H1 (cell line): ENCODE measurements around the gene GP5. TPM values are rescaled to one million over a fixed set of nuclear protein-coding genes. Genes with fewer than 3 reads are reported as not detected.

ENCODE experiments used
- CTCF ChIA-PET: fragments of 300-600 bp; sonication (Branson Sonifier 250); formaldehyde crosslinking; loops from one replicate; lab custom pipeline; 2021; ENCODE audit not compliant: partially characterized antibody; lab: Charles Lee
- POLR2A ChIA-PET: fragments of 300-600 bp; sonication (Branson Sonifier 250); formaldehyde crosslinking; loops from one replicate; lab custom pipeline; 2021; ENCODE audit warnings: inconsistent platforms; ENCODE audit not compliant: partially characterized antibody; lab: Charles Lee
- DNase-seq, 2 experiments: peaks; one replicate each; pipeline versions ENCODE4 v3.0.0 to v3.0.0-alpha.2; 2010 to 2022; ENCODE audit warnings: low spot score in 2 of 2, low read depth in 1 of 2, mixed read lengths in 1 of 2
- FAIRE-seq: peaks from 2 replicates; lab custom pipeline; 2011; peaks lifted over from hg19 to GRCh38; lab: Jason Lieb, UNC
- H2AFZ ChIP-seq: 2 replicates; pipeline ENCODE4 v1.8.1; 2012; ENCODE audit warnings: low read length, inconsistent platforms
- H2AK5ac ChIP-seq: 2 replicates; pipeline ENCODE4 v1.6.1; 2013; ENCODE audit warnings: low read depth, low read length
- H2BK120ac ChIP-seq: replicated peaks from 2 replicates; pipeline ENCODE3; 2013; ENCODE audit warnings: low read depth, low read length, inconsistent platforms
- H2BK12ac ChIP-seq: 2 replicates; pipeline ENCODE4 v1.6.1; 2013; ENCODE audit warnings: low read depth, low read length
- H2BK15ac ChIP-seq: 2 replicates; pipeline ENCODE4 v1.6.1; 2013; ENCODE audit warnings: low read length
- H2BK20ac ChIP-seq: 2 replicates; pipeline ENCODE4 v1.6.1; 2013; ENCODE audit warnings: low read length
- H2BK5ac ChIP-seq: 2 replicates; pipeline ENCODE4 v1.6.1; 2013; ENCODE audit warnings: low read depth, low read length
- H3K14ac ChIP-seq: 2 replicates; pipeline ENCODE4 v1.6.1; 2013; ENCODE audit warnings: inconsistent platforms; ENCODE audit not compliant: insufficient read length
- H3K18ac ChIP-seq: 2 replicates; pipeline ENCODE4 v1.6.1; 2013; ENCODE audit warnings: low read length; ENCODE audit errors: extremely low read depth
- H3K23ac ChIP-seq: 2 replicates; pipeline ENCODE4 v1.6.1; 2013; ENCODE audit warnings: inconsistent platforms; ENCODE audit not compliant: insufficient read length
- H3K23me2 ChIP-seq: 2 replicates; pipeline ENCODE4 v1.6.1; 2013; ENCODE audit warnings: low read depth, low read length
- H3K27ac ChIP-seq: 2 replicates; pipeline ENCODE4 v1.6.1; 2011; ENCODE audit warnings: low read depth, low read length, inconsistent platforms
- H3K27me3 ChIP-seq, 4 experiments: replicated peaks in 1 of 4; 1 replicate in 1 of 4; 2 replicates in 3 of 4; pipeline versions ENCODE4 v1.6.1 to v1.8.1; 2011 to 2013; ENCODE audit warnings: low read length in 3 of 4, mild to moderate bottlenecking in 3 of 4, inconsistent platforms in 2 of 4, mixed read lengths in 2 of 4, moderate library complexity in 1 of 4; ENCODE audit not compliant: control insufficient read depth in 3 of 4, insufficient read depth in 3 of 4; ENCODE audit errors: extremely low read depth in 1 of 4
- H3K36me3 ChIP-seq, 4 experiments: 2 replicates each; pipeline versions ENCODE4 v1.6.1 to v1.8.1; 2011 to 2013; ENCODE audit warnings: mild to moderate bottlenecking in 4 of 4, low read length in 3 of 4, moderate library complexity in 2 of 4, control low read depth in 1 of 4, inconsistent platforms in 1 of 4; ENCODE audit not compliant: insufficient read depth in 4 of 4, control insufficient read depth in 2 of 4
- H3K4ac ChIP-seq: replicated peaks from 2 replicates; pipeline ENCODE3; 2013; ENCODE audit warnings: low read length, low read depth, mixed read lengths, inconsistent platforms; ENCODE audit not compliant: insufficient read length
- H3K4me1 ChIP-seq, 4 experiments: replicated peaks in 1 of 4; 1 replicate in 1 of 4; 2 replicates in 3 of 4; pipeline versions ENCODE4 v1.6.1 to v1.8.1; 2011 to 2013; ENCODE audit warnings: low read length in 3 of 4, inconsistent platforms in 2 of 4, mixed read lengths in 1 of 4; ENCODE audit not compliant: insufficient read depth in 4 of 4, control insufficient read depth in 3 of 4
- H3K4me2 ChIP-seq, 2 experiments: 2 replicates each; pipeline versions ENCODE4 v1.6.1 to v1.8.1; 2011 to 2013; ENCODE audit warnings: low read depth in 2 of 2, low read length in 2 of 2, control low read depth in 1 of 2, inconsistent platforms in 1 of 2, mild to moderate bottlenecking in 1 of 2; ENCODE audit not compliant: insufficient read depth in 1 of 2
- H3K4me3 ChIP-seq, 4 experiments: fragments of 200-600, 300-600 bp in 1 of 4; sonication (generic), shearing (Covaris generic), sonication (Bioruptor Twin) in 1 of 4; 2 replicates each; pipeline versions ENCODE4 v1.5.1 to v1.8.1; 2011 to 2016; ENCODE audit warnings: low read length in 4 of 4, low read depth in 3 of 4, control low read depth in 2 of 4, inconsistent platforms in 2 of 4, mild to moderate bottlenecking in 2 of 4, mixed read lengths in 1 of 4, moderate library complexity in 1 of 4; ENCODE audit not compliant: insufficient read depth in 2 of 4; ENCODE audit errors: extremely low read depth in 1 of 4
- H3K56ac ChIP-seq: replicated peaks from 2 replicates; pipeline ENCODE3; 2013; ENCODE audit warnings: low read depth, mild to moderate bottlenecking, mixed read lengths, low read length, inconsistent platforms; ENCODE audit not compliant: insufficient read length
- H3K79me1 ChIP-seq: 2 replicates; pipeline ENCODE4 v1.6.1; 2013; ENCODE audit warnings: low read depth, low read length, control low read depth
- H3K79me2 ChIP-seq, 2 experiments: 2 replicates each; pipeline versions ENCODE4 v1.6.1 to v1.8.1; 2012 to 2013; ENCODE audit warnings: low read length in 2 of 2, mild to moderate bottlenecking in 2 of 2, inconsistent platforms in 1 of 2; ENCODE audit not compliant: insufficient read depth in 2 of 2, control insufficient read depth in 1 of 2
- H3K9ac ChIP-seq, 4 experiments: replicated peaks in 1 of 4; 1 replicate in 1 of 4; 2 replicates in 3 of 4; pipeline versions ENCODE4 v1.6.1 to v1.8.1; 2011 to 2013; ENCODE audit warnings: low read depth in 3 of 4, low read length in 3 of 4, control low read depth in 2 of 4, mild to moderate bottlenecking in 2 of 4, moderate library complexity in 2 of 4, inconsistent platforms in 1 of 4; ENCODE audit errors: extremely low read depth in 1 of 4
- H3K9me3 ChIP-seq, 2 experiments: 2 replicates each; pipeline versions ENCODE4 v1.6.1 to v1.8.1; 2012 to 2013; ENCODE audit warnings: mild to moderate bottlenecking in 2 of 2, moderate library complexity in 2 of 2, control low read depth in 1 of 2, inconsistent platforms in 1 of 2, low read depth in 1 of 2, low read length in 1 of 2, mixed read lengths in 1 of 2; ENCODE audit not compliant: insufficient read depth in 2 of 2
- H4K20me1 ChIP-seq, 2 experiments: replicated peaks in 1 of 2; 2 replicates each; pipeline versions ENCODE3 to v1.8.1; 2011 to 2013; ENCODE audit warnings: inconsistent platforms in 2 of 2, low read length in 2 of 2, mild to moderate bottlenecking in 1 of 2; ENCODE audit not compliant: insufficient read depth in 2 of 2, control insufficient read depth in 1 of 2
- H4K5ac ChIP-seq: 2 replicates; pipeline ENCODE4 v1.6.1; 2013; ENCODE audit warnings: low read length, low read depth, mixed read lengths, inconsistent platforms; ENCODE audit not compliant: insufficient read length
- H4K8ac ChIP-seq: 2 replicates; pipeline ENCODE4 v1.8.0; 2013; ENCODE audit warnings: mild to moderate bottlenecking, moderate library complexity, low read length, inconsistent platforms; ENCODE audit not compliant: insufficient read depth; ENCODE audit errors: extremely low read depth
- H4K91ac ChIP-seq: replicated peaks from 2 replicates; pipeline ENCODE3; 2013; ENCODE audit warnings: low read length, mixed read lengths, inconsistent platforms; ENCODE audit not compliant: insufficient read length
- CBX5 ChIP-seq: fragments of 300-800, 300-1000 bp; sonication (generic); IDR thresholded peaks from 2 replicates; pipeline ENCODE4 v1.7.1; 2016; ENCODE audit warnings: antibody characterized with exemption, low read length, low read depth
- EZH2 ChIP-seq: fragments of 200-600 bp; sonication (generic); IDR thresholded peaks from 2 replicates; pipeline ENCODE4 v1.7.1; 2012; ENCODE audit warnings: low read depth, mild to moderate bottlenecking, moderate library complexity, low read length, inconsistent platforms; ENCODE audit not compliant: severe bottlenecking
- GABPA ChIP-seq: IDR thresholded peaks from 2 replicates; pipeline ENCODE4 v1.6.1; 2011; ENCODE audit warnings: mild to moderate bottlenecking, low read length, moderate library complexity, borderline replicate concordance; ENCODE audit not compliant: insufficient read depth
- KDM4A ChIP-seq: IDR thresholded peaks from one replicate; pipeline ENCODE4 v1.7.1; 2012; ENCODE audit warnings: low read depth, mild to moderate bottlenecking, moderate library complexity, low read length, inconsistent platforms; ENCODE audit not compliant: severe bottlenecking
- MAX ChIP-seq: IDR thresholded peaks from 2 replicates; pipeline ENCODE4 v1.6.1; 2012; ENCODE audit warnings: inconsistent platforms
- NANOG ChIP-seq: IDR thresholded peaks from 2 replicates; pipeline ENCODE4 v1.6.1; 2011; ENCODE audit warnings: low read length, low read depth, mild to moderate bottlenecking, inconsistent platforms; ENCODE audit not compliant: insufficient read depth, poor library complexity, severe bottlenecking
- POU5F1 ChIP-seq: IDR thresholded peaks from 2 replicates; pipeline ENCODE4 v1.6.1; 2011; ENCODE audit warnings: low read depth, mild to moderate bottlenecking, low read length, moderate library complexity
- RAD21 ChIP-seq, 2 experiments: IDR thresholded peaks in 1 of 2; conservative IDR thresholded peaks in 1 of 2; 2 replicates each; pipeline ENCODE4 v1.6.1; 2011; ENCODE audit warnings: low read depth in 2 of 2, low read length in 2 of 2, improper control_type of control experiment in 1 of 2, inconsistent platforms in 1 of 2, mild to moderate bottlenecking in 1 of 2, moderate library complexity in 1 of 2
- SIX5 ChIP-seq: IDR thresholded peaks from 2 replicates; pipeline ENCODE4 v1.6.1; 2011; ENCODE audit warnings: mild to moderate bottlenecking, low read depth, low read length
- SRF ChIP-seq: IDR thresholded peaks from 2 replicates; pipeline ENCODE4 v1.6.1; 2011; ENCODE audit warnings: mild to moderate bottlenecking, low read depth, low read length, moderate library complexity
- TCF12 ChIP-seq: IDR thresholded peaks from 2 replicates; pipeline ENCODE4 v1.6.1; 2011; ENCODE audit warnings: low read depth, mild to moderate bottlenecking, low read length
- ZNF274 ChIP-seq: IDR thresholded peaks from 2 replicates; pipeline ENCODE4 v1.7.0; 2012; ENCODE audit warnings: low read length, borderline replicate concordance; ENCODE audit errors: extremely low read depth
- WGBS, 2 experiments: shearing (Covaris generic) in 1 of 2; methylation state at CpG; one replicate each; pipeline versions ENCODE4 v1.1.6 to v1.1.7; 2013 to 2015; ENCODE audit warnings: low lambda C conversion rate in 2 of 2, mixed read lengths in 2 of 2, inconsistent platforms in 1 of 2, low coverage in 1 of 2, missing lambda C conversion rate in 1 of 2; ENCODE audit not compliant: insufficient replicate concordance in 2 of 2, insufficient coverage in 1 of 2, insufficient read length in 1 of 2; ENCODE audit errors: extremely low coverage in 1 of 2, missing lambda C conversion rate in 1 of 2; 5-methylcytosine and 5-hydroxymethylcytosine counted together
- polyA plus RNA-seq, 7 experiments: library from polyadenylated mRNA; depleted of rRNA in 3 of 7; stranded (reverse) in 5 of 7; unstranded in 2 of 7; fragments of >200 nt in 5 of 7; fragments of 200-250 nt in 2 of 7; gene quantifications; 1 replicate in 5 of 7; 2 replicates in 1 of 7; 4 replicates in 1 of 7; pipeline versions ENCODE4 v1.2.1 to v1.2.3, GENCODE V29; 2011 to 2013; ENCODE audit warnings: missing spikeins in 2 of 7, mixed read lengths in 2 of 7
- total RNA-seq: library from RNA; stranded (reverse); fragmentation: NEBNext Ultra II Directional; extraction: Animal tissue kit (Norgen Biotek cat#: 25700); gene quantifications from 2 replicates; pipeline ENCODE4 v1.2.1, GENCODE V29; 2021

The GP5 gene
- total and polyA plus RNA-seq, 2 of the 8 experiments (the other 6 are each of a cell fraction or from before 2014, with no cell fraction given) = 0.13 to 0.14 TPM

GRCh38 chr3:194443901-194444300 is 44.8 kb upstream of the GP5 start:
- WGBS, 2 experiments = 94% methylated on average over 2 of the region's 2 CpGs; no CpG with 5 or more reads in 1 of the 2 experiments
- Histone ChIP-seq H3K18ac (no peak overlapping the region), H2BK120ac (no peak overlapping the region), H3K9ac (no peak overlapping the region), H3K4ac (no peak overlapping the region), H2AK5ac (no peak overlapping the region), H2AFZ (no peak overlapping the region), H3K4me2 (no peak overlapping the region), H3K56ac (no peak overlapping the region), H3K4me1 (no peaks in the 10 kb centered on the region), H3K14ac (no peak overlapping the region), H3K9me3 (no peaks in the 10 kb centered on the region), H4K5ac (no peak overlapping the region), H4K91ac (no peak overlapping the region), H4K20me1 (no peaks in the 10 kb centered on the region), H2BK15ac (no peak overlapping the region), H2BK12ac (no peak overlapping the region), H3K23ac (no peak overlapping the region), H3K23me2 (no peaks in the 10 kb centered on the region), H4K8ac (no peak overlapping the region), H2BK5ac (no peak overlapping the region), H3K36me3 (peaks cover 2 to 60% (median 26%) of the 10 kb centered on the region in 4 experiments), H3K79me1 (no peaks in the 10 kb centered on the region), H3K27me3 (no peaks in the 10 kb centered on the region), H3K79me2 (no peaks in the 10 kb centered on the region), H3K4me3 (no peak overlapping the region), H3K27ac (no peak overlapping the region), H2BK20ac (no peak overlapping the region)
- DNase-seq (no peak), FAIRE-seq (no peak)
- ChIA-PET CTCF (no interaction called here), POLR2A (no interaction called here)
- TF ChIP-seq NANOG (no peak), EZH2 (no peak), KDM4A (no peak), SRF (no peak), POU5F1 (no peak), RAD21 (IDR thresholded peaks at IDR 0.05 in 1 of 2, conservative IDR thresholded peaks at IDR 0.05 in 1 of 2; ENCODE audit: low read depth in 2 of 2, low read length in 2 of 2) (no peak), SIX5 (no peak), TCF12 (no peak), MAX (no peak), ZNF274 (no peak), GABPA (no peak), CBX5 (no peak)
